PC-3 (cell line): Measurements from ENCODE around the gene PLXNA4.

Experiments used
- CTCF ChIP-seq: fragments of 300-600 bp; sonication (generic); conservative IDR thresholded peaks from 2 replicates; pipeline ENCODE4 v1.5.1; 2017; ENCODE audit warnings: antibody characterized with exemption, low read depth, mild to moderate bottlenecking, low read length
- EZH2 ChIP-seq: fragments of 300-600 bp; sonication (generic); IDR thresholded peaks from one replicate; pipeline ENCODE4 v1.6.1; 2017; ENCODE audit warnings: antibody characterized with exemption, mild to moderate bottlenecking, low read length; ENCODE audit not compliant: unreplicated experiment

GRCh38 chr7:132443761-132444520 lies 132.3 kb downstream of the PLXNA4 start:
- TF ChIP-seq CTCF (no peak; the same call in 1 of the 2 replicates), EZH2 (no peak)
